GM12878 (cell line): Measurements from ENCODE around the gene RIPPLY1.

Experiments used
- CREB1 ChIP-seq: IDR thresholded peaks from 2 replicates; pipeline ENCODE4 v1.6.1; 2012; ENCODE audit warnings: low read depth, mild to moderate bottlenecking, inconsistent platforms
- CTCF ChIP-seq, 3 experiments: IDR thresholded peaks in 2 of 3; conservative IDR thresholded peaks in 1 of 3; 2 replicates each; pipeline ENCODE4 v1.5.1; 2011; ENCODE audit warnings: low read depth in 3 of 3, low read length in 3 of 3, mild to moderate bottlenecking in 3 of 3, control low read depth in 2 of 3, moderate library complexity in 2 of 3, inconsistent platforms in 1 of 3, mixed read lengths in 1 of 3; ENCODE audit not compliant: control insufficient read depth in 2 of 3, insufficient read depth in 1 of 3; ENCODE audit errors: extremely low read depth in 1 of 3
- EZH2 ChIP-seq: IDR thresholded peaks from 2 replicates; pipeline ENCODE4 v1.6.1; 2012; ENCODE audit warnings: low read depth, mild to moderate bottlenecking, control low read depth, inconsistent platforms, low read length, borderline replicate concordance; ENCODE audit not compliant: control insufficient read depth
- POLR2A ChIP-seq: IDR thresholded peaks from 2 replicates; pipeline ENCODE4 v1.6.1; 2011; ENCODE audit warnings: low read depth, mild to moderate bottlenecking, low read length
- POLR2AphosphoS5 ChIP-seq: IDR thresholded peaks from 2 replicates; pipeline ENCODE4 v1.6.1; 2011; ENCODE audit warnings: mild to moderate bottlenecking, low read length, inconsistent platforms
- ZNF384 ChIP-seq: IDR thresholded peaks from 2 replicates; pipeline ENCODE4 v1.6.1; 2012; ENCODE audit warnings: low read depth, mild to moderate bottlenecking, low read length, improper control_type of control experiment, borderline replicate concordance

GRCh38 chrX:106897259-106897658 is 5.9 kb downstream of the RIPPLY1 start:
- TF ChIP-seq CTCF (IDR thresholded peaks at IDR 0.05 in 2 of 3, conservative IDR thresholded peaks at IDR 0.05 in 1 of 3; ENCODE audit: control insufficient read depth in 2 of 3, extremely low read depth in 1 of 3, insufficient read depth in 1 of 3, low read depth in 3 of 3, low read length in 3 of 3) (no peak), ZNF384 (no peak), POLR2A (no peak), EZH2 (no peak), CREB1 (no peak), POLR2AphosphoS5 (no peak)
